GDM1 (cell line): ENCODE results near the gene ZNF700.
"Not testable (repeated sequence)": the region's sequence is repeated elsewhere in the genome, so short reads cannot be mapped to it uniquely, and the experiment has no call there.

ENCODE experiments used
- DNase-seq: peaks from one replicate; lab custom pipeline; 2025; lab: John Stamatoyannopoulos, UW

Gene ZNF700

DNA sequence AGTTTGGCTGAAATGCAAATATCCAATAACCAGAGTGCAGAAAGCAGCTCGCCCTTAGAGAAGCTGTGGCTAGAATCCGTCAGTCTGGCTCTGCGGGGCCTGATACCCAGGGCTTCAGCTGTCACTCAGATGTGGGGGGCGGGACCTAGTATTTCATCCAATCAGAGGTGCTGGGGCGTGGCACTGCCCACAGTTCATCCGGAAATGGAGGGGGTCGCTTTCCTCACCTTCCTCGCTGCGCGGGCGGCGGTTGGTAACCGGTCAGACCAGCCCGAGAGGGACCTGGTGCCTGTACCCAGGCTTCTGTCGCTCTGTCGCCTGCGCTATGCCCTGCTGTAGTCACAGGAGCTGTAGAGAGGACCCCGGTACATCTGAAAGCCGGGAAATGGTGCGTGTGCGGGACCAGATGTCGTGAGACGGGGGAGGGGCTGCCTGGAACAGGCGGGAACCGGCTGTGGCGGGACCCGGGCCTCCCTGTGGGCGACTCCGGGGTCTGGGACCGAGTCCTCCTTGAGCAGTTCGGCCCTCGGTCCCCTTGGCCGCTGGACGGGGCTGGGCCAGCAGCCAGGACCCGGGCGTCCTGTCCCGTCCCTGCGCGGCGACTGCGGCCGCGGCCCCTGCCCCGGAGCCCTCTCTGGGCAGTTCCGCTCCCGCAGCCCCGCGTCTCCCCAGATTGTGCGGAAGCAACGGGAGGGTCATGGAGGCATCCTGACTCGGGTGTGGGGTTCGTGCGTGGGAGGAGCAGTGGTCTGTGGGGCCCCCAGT lies at the start of gene ZNF700:
Gene ZNF700, plus strand, starts transcription at position 222 of the 765 bp plus-strand sequence. Its CDS starts 104 bp downstream, at position 326.
- peak; percentile 89 for DNase-seq

DNA sequence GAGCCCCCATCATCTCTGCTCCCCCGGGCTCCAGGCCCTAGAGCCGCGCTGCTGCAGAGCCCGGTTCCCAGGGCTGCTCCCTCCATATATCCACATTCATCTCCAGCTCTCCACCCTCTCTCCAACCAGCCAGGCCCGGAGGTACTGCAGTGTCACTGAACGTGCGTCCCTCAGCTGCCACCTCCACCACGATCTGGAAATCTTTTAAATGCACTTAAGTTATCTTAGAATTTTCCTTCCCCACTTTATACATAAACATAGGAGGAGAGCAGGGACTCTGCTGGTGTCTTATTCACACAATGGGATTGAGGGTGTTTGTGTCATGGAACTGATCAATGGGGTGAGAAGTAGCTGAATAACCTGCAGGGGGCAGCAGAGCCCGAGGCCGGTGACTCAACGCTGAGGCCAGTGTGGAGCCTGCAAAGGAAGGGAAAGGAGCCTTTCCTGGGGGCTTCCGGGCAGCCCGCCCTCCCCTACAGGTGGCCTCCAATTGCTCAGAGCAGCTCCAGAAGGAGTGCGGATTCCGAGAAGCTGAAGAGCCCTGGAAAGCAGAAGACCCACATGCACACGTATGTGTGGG lies 45.1 kb upstream of the ZNF700 start:
- not testable (repeated sequence) for DNase-seq

DNA sequence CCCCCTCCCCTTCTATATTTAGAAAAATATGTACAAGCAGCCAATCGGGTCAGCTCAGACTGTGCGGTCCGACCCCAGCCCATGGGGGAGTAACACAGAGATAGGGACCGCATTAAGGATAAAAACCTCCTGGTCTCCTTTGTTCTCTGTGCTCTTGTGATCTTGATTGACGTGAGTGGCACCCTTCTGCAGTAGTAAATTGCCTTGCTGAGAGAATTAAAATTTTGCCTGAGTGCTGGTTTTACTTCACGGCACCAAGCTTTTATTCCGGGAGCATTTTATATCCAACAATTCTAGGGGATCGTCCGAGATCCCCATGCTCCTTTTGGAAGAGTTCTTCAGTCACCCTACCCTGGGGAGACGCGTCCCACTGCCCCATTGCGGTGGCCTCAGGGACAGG lies 44.3 kb upstream of the ZNF700 start:
- DNase-seq = no peak

DNA sequence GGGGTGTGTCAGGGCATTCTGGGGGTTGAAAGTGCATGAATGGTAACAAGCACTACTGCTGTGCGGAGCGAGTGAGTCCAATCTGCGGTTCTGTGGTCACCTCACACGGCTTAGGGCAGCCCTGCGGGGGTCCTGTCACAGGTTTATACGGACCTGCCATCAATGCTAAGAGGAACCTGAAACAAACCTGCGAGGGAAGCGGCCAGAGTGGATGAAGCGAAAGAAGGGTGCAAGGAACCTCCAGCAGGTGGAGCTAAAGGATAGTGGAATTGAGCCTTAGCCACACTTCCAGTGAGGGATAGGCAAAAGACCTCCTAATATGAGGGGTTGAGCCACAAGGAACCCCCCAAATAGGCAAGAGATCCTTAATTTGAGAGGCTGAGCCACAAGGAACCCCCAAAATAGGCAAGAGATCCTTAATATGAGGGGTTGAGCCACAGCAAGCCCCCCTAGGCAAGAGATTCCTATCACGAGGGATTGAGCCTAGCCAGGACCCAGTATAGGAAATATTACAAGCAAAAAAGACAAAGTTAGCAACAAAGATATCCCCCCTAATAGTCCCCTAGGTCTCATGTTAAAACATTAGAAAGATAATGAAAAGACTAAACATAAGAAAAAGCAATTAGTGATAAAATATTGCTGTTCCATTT lies 43.6 kb upstream of the ZNF700 start:
- DNase-seq = peak; percentile 41

DNA sequence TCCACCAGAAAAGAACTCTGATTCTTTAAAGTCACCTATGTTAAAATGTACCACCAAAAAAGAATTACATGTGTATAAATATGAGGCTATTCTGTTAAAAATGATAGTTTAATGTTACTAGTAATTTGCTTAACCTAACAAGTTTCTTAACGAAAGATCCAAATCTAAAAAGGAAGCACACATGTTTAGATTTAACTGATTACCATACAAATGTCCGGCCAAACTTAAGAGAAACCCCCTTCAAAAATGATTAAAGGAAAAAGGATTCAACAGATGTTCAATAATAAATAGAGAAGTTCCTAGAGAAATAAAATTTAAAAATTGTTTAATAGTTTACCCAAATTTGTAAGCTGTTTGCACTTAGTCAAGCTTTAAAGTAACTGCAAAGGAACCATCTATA lies 42.3 kb upstream of the ZNF700 start:
- no peak for DNase-seq

DNA sequence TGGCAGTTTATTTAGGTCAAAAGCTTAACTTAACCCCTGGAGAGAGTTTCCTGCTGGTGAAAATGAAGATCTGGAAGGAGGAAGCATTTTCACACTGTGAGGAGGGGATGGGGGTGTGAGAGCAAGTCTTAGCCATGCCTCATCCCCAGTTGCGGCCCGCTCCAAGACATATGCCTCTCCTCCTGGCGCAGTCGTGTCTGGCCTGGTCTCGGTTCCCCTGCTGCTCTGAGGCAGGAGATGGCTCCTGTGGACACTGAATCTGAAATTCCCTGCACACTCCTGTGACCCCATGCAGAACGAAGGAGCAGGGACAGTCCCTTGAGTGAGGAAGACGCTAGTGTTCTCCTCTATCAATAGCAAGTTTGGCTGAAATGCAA lies 37.7 kb upstream of the ZNF700 start:
- DNase-seq = no peak

DNA sequence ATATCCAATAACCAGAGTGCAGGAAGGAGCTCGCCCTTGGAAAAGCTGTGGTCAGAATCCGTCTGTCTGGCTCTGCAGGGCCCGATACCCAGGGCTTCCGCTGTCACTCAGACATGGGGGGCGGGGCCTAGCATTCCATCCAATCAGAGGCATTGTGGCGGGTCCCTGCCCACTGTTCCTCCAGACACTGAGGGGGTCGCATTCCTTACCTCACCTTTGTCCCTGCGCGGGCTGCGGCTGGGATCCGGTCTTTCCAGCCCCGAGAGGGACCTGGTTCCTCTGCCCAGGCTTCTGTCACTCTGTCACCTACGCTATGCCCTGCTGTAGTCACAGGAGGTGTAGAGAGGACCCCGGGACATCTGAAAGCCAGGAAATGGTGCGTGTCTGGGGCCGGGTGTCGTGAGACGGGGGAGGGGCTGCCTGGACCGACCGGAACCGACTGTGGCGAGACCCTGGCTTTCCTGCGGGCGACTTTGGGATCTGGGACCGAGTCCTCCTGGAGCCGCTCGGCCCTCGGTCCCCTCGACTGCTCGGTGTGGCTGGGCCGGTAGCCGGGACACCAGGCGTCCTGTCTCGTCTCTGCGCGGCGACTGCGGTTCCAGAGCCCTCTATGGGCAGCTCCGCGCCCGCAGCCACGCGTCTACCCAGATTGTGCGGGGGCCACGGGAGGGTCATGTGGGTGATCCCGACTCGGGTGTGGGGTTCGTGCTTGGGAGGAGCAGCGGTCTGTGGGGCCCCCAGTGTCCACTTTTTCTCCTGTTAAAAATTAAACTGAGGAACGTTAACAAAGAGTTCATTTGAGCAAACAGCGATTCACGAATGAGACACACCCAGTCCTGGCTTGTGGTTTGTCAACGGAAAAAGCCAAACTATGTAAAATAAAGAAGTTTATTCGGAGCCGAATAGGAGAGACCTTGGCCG lies 37.0 kb upstream of the ZNF700 start, which contains the start of gene ZNF69:
Gene ZNF69, plus strand, starts transcription at position 172 of the 921 bp plus-strand sequence. Its CDS starts 142 bp downstream, at position 314.
- DNase-seq = peak; percentile 62

DNA sequence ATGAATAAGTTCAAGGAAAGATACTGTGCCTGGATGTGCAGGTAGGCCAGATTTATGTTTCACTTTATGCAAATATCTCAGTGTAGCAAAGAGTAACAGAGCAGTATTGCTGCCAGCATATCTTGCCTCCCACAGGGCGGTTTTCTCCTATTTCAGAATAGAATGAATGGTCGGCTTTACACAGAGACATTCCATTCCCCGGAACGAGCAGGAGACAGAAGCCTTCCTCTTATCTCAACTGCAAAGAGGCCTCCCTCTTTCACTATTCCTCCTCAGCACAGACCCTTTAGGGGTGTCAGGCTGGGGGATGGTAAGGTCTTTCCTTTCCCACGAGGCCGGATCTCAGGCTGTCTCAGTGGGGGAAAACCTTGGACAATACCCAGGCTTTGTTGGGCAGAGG lies 35.0 kb upstream of the ZNF700 start:
- not testable (repeated sequence) for DNase-seq

DNA sequence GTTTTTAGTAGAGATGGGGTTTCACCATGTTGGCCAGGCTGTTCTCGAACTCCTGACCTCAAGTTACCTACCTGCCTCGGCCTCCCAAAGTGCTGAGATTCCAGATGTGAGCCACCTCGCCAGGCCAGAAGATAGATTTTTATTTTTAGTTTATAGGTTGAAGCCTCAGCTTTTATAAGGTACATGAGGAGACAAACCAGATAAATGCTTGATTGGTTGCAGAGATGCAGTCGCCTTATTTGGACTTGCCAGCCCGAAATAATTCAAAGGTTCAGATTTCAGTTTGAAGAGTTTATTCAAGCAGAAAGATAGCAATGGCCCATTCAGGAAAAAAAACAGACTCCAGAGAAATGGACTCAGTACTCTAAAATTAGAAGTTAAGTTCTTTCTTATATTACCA lies 34.3 kb upstream of the ZNF700 start:
- DNase-seq = no peak

DNA sequence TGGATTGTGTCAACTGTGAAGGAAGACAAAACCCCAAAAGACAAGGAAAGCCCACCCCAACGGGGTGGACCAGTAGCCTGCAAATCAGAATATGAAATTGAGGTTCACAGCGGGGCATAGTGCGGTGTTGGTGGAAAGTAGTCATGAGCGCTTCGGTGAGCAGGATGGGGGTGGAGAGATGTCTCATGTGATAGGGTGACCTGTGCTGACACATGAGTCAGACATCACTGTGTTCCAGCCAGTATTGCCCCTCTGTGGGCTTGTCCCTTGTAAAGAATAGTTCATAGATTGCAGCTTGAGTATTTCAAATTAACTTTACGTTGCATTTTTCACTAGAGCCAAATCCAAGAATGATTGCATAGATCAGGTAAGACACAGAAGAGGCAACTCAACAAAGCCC lies 30.1 kb upstream of the ZNF700 start:
- DNase-seq = no peak

DNA sequence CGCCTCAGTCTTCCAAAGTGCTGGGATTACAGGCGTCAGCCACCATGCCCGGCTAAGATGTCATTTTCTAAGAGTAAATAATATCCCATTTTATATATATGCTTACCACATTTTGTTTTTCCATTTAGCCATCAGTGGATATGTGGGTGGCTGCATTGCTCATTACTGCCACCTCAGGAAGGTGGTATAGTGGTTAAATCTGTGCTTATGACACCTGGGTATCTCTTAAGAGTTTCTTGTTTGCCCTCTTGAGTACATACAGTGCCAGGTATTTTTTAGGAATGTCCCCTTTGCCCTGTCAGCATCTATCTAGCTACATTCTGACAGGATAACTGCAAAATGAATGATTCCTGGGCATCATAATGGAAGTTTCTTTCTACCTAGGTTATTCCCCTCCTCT lies 22.7 kb upstream of the ZNF700 start:
- DNase-seq = no peak

DNA sequence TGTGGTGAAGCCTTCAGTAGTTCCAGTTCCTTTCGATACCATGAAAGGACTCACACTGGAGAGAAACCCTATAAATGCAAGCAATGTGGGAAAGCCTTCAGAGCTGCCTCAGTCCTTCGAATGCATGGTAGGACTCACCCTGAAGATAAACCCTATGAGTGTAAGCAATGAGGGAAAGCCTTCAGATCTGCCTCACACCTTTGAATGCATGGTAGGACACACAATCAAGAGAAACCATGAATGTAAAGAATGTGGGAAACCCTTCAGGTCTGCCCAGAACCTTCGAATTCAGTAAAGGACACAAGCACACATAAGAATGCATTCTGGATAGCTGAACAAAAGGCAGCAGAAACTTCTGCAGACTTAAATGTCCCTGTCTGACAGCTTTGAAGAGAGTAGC lies 19.0 kb upstream of the ZNF700 start:
- DNase-seq = no peak

DNA sequence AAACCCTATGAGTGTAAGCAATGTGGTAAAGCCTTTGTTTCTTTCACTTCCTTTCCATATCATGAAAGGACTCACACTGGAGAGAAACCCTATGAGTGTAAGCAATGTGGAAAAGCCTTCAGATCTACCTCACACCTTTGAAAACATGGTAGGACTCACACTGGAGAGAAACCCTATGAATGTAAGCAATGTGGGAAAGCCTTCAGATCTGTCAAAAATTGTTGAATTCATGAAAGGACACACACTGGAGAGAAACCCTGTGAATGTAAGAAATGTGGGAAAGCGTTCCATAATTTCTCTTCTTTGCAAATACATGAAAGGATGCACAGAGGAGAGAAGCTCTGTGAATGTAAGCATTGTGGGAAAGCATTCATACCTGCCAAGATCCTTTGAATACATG lies 13.0 kb upstream of the ZNF700 start:
- DNase-seq = not testable (repeated sequence)

DNA sequence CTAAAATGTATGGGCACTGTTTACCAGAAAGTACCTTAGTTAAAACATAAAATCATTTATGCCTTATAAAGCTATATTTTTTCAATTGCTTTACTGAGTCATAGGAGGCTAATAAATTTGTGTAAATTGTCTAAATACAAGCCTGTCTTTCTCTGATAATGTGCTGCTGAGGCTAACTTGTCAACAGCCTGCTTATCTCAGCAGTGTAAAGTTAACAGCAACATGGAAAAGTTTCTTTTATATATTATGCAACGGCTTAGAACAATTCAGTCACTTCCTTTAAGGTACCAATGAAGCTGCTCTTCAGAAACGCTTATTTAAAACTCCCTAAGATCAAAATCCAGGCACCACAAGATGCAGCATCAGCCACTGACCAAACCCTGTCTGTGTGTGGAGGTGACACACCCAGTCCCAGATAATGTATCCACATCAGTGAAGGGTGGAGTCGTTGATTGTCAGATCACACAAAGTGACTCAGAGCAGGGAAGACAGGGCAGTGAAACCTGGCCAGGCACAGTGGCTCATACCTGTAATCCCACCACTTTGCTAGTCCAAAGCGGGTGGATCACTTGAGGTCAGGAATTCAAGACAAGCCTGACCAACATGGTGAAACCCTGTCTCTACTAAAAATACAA lies 10.4 kb upstream of the ZNF700 start:
- not testable (repeated sequence) for DNase-seq

DNA sequence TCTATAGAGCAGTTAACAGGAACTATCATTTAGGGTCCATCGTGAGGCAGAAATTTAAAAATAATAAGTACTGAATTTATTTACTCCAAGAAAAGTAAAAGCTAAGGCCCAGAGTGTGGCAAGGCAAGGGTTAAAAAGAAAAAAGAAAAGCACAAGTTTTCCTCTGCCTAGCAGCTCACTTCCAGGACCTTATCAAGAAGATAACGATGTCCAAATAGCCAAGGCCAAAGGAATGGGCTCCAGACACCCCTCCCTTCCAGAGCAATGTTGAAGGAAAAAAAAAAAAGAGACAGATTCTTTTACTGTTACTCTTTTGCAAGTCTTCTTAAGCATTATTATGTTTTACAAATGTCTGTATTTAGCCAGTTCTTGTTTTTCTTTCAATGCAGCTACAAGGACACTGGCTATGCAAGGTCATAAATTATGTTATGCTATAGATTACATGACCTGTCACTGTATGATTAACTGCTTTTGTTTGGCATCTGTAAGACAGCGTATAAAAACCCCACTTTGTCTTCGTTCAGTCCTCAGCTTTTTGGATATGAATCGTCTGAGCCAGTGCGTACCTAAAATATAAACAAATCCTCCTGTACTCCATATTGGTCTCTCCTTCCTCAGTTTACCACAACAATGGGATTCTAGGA lies 2.9 kb upstream of the ZNF700 start:
- DNase-seq = no peak

DNA sequence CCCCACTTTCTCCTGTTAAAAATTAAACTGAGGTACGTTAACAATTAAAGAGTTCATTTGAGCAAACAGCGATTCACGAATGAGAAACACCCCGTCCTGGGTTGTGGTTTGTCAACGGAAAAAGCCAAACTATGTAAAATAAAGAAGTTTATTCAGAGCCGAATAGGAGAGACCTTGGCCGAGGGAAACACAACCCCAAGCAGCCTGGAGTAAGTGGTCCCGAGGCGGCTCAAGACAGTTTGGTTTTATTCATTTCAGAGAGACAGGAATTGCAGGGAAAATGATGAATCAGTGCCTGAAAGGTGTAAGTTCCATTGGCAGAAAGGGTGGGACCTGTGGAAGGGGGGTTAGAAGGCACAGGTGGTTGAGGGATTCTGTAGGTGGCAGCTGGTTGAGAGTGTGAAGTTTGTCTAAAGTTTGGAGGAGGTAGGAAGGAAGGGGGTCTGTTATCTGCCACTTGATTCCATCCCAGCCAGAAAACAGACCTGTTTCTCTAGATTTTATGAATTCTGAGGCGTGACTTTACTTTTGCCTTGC lies 812 bp downstream of the ZNF700 start:
- not testable (repeated sequence) for DNase-seq

DNA sequence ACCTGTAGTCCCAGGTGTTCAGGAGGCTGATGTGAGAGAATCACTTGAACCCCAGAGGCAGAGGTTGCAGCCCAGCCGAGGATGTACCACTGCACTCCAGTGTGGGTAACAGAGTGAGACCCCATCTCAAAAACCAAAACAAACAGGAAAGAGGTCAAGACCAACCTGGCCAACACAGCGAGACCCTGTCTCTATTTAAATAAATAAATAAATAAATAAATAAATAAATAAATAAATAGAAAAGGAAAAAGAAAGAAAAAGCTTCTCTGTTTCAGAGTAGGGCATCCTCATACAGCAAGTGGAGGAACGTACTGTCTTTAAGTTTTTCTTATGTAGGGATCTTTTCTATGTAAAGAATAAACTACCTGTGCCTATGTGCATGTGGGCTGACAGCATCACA lies 2.3 kb downstream of the ZNF700 start:
- no peak for DNase-seq

DNA sequence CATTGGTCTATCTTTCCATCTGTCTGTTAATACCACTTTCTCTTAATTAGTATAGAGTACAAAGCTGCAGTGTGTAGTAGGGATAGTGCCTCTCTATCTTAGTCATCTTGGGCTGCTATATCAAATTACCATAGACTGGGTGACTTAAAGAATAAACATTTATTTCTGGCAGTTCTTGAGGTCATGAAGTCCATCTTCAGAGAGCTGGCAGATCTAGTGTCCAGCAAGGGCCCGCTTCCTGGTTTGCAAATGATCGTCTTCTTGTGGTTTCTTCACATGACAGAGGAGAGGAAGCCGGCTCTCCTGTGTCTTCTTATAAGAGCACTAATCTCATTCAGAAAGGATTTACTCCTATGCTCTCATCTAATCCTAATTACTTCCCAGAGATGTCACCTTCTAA lies 6.1 kb downstream of the ZNF700 start:
- no peak for DNase-seq

DNA sequence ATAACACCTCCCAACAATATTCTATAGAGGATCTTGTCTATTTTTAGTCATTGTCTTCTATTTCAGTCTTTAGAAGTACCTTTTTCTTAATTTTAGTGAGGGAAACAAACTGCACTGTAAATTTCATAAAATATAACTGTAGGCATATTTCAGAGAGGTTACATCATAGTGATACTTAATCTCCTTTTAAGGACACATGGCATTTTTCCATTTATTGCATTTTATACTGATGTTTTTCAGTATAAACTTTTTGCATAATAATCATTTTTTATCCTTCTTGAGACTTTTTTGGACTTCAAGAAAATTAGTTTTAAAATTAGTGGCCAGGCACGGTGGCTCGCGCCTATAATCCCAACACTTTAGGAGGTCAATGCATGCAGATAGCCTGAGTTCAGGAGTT lies 6.6 kb downstream of the ZNF700 start:
- DNase-seq = no peak

DNA sequence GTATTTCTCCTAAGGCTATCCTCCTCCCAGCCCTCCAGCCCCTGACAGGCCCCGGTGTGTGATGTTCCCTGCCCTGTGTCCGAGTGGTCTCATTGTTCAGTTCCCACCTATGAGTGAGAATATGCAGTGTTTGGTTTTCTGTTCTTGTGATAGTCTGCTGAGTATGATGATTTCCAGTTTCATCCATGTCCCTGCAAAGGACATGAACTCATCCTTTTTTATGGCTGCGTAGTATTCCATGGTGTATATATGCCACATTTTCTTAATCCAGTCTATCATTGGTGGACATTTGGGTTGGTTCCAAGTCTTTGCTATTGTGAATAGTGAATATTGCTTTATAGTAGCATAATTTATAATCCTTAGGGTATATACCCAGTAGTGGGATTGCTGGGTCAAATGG lies 10.9 kb downstream of the ZNF700 start:
- DNase-seq = not testable (repeated sequence)

DNA sequence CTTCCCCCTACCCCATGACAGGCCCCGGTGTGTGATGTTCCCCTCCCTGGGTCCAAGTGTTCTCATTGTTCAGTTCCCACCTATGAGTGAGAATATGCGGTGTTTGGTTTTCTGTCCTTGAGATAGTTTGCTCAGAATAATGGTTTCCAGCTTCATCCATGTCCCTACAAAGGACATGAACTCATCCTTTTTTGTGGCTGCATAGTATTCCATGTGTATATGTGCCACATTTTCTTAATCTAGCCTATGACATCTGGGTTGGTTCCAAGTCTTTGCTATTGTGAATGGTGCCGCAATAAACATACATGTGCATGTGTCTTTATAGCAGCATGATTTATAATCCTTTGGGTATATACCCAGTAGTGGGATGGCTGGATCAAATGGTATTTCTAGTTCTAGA lies 13.5 kb downstream of the ZNF700 start:
- not testable (repeated sequence) for DNase-seq
